GM23338 (cell line): ENCODE measurements around the gene SEH1L. TPM values are rescaled to one million over a fixed set of nuclear protein-coding genes. Genes with fewer than 3 reads are reported as not detected.

Experiments used
- ATAC-seq: fragments of 200-7000 bp; cut with Tn5 transposase; 3 replicates; pipeline ENCODE4 v1.9.1; 2020
- DNase-seq: peaks from one replicate; pipeline ENCODE4 v3.0.0-alpha.2; 2015; ENCODE audit warnings: low spot score
- H2AFZ ChIP-seq: fragments of 200-600 bp; sonication (generic); 2 replicates; pipeline ENCODE4 v1.8.0; 2016; ENCODE audit warnings: antibody characterized with exemption, mild to moderate bottlenecking, moderate library complexity
- H3F3A ChIP-seq: fragments of 200-600 bp; sonication (generic); replicated peaks from 2 replicates; pipeline ENCODE4 v1.8.0; 2017; ENCODE audit warnings: antibody characterized with exemption, mixed run types, low read depth
- H3K27ac ChIP-seq: fragments of 200-600 bp; sonication (generic); 2 replicates; pipeline ENCODE4 v1.6.1; 2016; ENCODE audit warnings: low read depth
- H3K27me3 ChIP-seq: fragments of 200-600 bp; sonication (generic); 2 replicates; pipeline ENCODE4 v1.8.0; 2016; ENCODE audit warnings: mild to moderate bottlenecking, mixed run types, moderate library complexity; ENCODE audit not compliant: insufficient read depth
- H3K36me3 ChIP-seq: fragments of 200-600 bp; sonication (generic); 2 replicates; pipeline ENCODE4 v1.8.0; 2016; ENCODE audit warnings: mild to moderate bottlenecking; ENCODE audit not compliant: insufficient read depth
- H3K4me1 ChIP-seq: fragments of 200-600 bp; sonication (generic); 2 replicates; pipeline ENCODE4 v1.8.0; 2016; ENCODE audit warnings: mild to moderate bottlenecking, moderate library complexity; ENCODE audit not compliant: insufficient read depth
- H3K4me2 ChIP-seq: fragments of 200-600 bp; sonication (generic); 2 replicates; pipeline ENCODE4 v1.7.1; 2017; ENCODE audit warnings: mixed run types
- H3K4me3 ChIP-seq: fragments of 200-600 bp; sonication (generic); 2 replicates; pipeline ENCODE4 v1.6.1; 2016; ENCODE audit warnings: mixed run types
- H3K79me2 ChIP-seq: fragments of 200-600 bp; sonication (generic); replicated peaks from 2 replicates; pipeline ENCODE4 v1.8.0; 2017; ENCODE audit warnings: mild to moderate bottlenecking; ENCODE audit not compliant: insufficient read depth
- H3K9me2 ChIP-seq: fragments of 200-600 bp; sonication (generic); 2 replicates; pipeline ENCODE4 v1.8.0; 2017; ENCODE audit not compliant: insufficient read depth
- H4K20me1 ChIP-seq: fragments of 200-600 bp; sonication (generic); replicated peaks from 2 replicates; pipeline ENCODE4 v1.8.0; 2017; ENCODE audit warnings: mild to moderate bottlenecking; ENCODE audit not compliant: insufficient read depth
- H3K27ac Mint-ChIP-seq: 2 replicates; pipeline ENCODE4 v1.8.0; 2020; ENCODE audit warnings: inconsistent platforms, mild to moderate bottlenecking, moderate library complexity, mixed read lengths
- H3K27me3 Mint-ChIP-seq: 3 replicates; pipeline ENCODE4 v1.8.0; 2022; ENCODE audit warnings: low read depth, mild to moderate bottlenecking, moderate library complexity, mixed read lengths, inconsistent platforms; ENCODE audit not compliant: insufficient read depth, poor library complexity
- H3K36me3 Mint-ChIP-seq: 3 replicates; pipeline ENCODE4 v1.8.0; 2021; ENCODE audit warnings: low read depth, mild to moderate bottlenecking, inconsistent platforms, moderate library complexity, mixed read lengths
- H3K4me1 Mint-ChIP-seq: 3 replicates; pipeline ENCODE4 v1.8.0; 2020; ENCODE audit warnings: mild to moderate bottlenecking, inconsistent platforms, mixed read lengths
- H3K4me3 Mint-ChIP-seq: 3 replicates; pipeline ENCODE4 v1.8.0; 2021; ENCODE audit warnings: moderate library complexity, mild to moderate bottlenecking, inconsistent platforms, mixed read lengths
- H3K9me3 Mint-ChIP-seq: 3 replicates; pipeline ENCODE4 v1.8.0; 2020; ENCODE audit warnings: moderate library complexity, mild to moderate bottlenecking, inconsistent platforms, mixed read lengths
- EZH2phosphoT487 ChIP-seq: fragments of 200-600 bp; sonication (generic); IDR thresholded peaks from one replicate; pipeline ENCODE4 v1.8.1; 2018; ENCODE audit warnings: antibody characterized with exemption; ENCODE audit not compliant: unreplicated experiment
- STAT1 ChIP-seq: IDR thresholded peaks from one replicate; pipeline ENCODE4 v1.6.1; 2016; ENCODE audit warnings: antibody characterized with exemption; ENCODE audit not compliant: unreplicated experiment
- ZNF114 ChIP-seq: fragments of 250-450 bp; sonication (Bioruptor Pico); IDR thresholded peaks from 2 replicates; pipeline ENCODE4 v1.5.0; 2020; ENCODE audit warnings: mild to moderate bottlenecking, moderate library complexity
- polyA plus RNA-seq: library from polyadenylated mRNA; unstranded; fragments of >200 nt; fragmentation: Nextera tagmentation; extraction: Ambion mirVana; gene quantifications from 2 replicates; pipeline ENCODE4 v1.2.1, GENCODE V29; 2016
- total RNA-seq: library from RNA; depleted of rRNA; stranded (reverse); fragments of >200 nt; shearing (Covaris generic); gene quantifications from 2 replicates; pipeline ENCODE4 v1.2.3, GENCODE V29; 2014
- TF ChIP-seq, protein P1 (sequence below): IDR thresholded peaks from 2 replicates; pipeline ENCODE4 v1.6.1; 2016; ENCODE audit warnings: antibody characterized with exemption
- TF ChIP-seq, protein P2 (sequence below): fragments of 250-450 bp; sonication (Bioruptor Pico); IDR thresholded peaks from 2 replicates; pipeline ENCODE4 v1.5.0; 2020; ENCODE audit warnings: mild to moderate bottlenecking, moderate library complexity

Gene SEH1L
- total and polyA plus RNA-seq, 2 experiments from 2014 or later: 46.9 to 72.0 TPM

GRCh38 chr18:13032173-13032572, 84.4 kb downstream of the SEH1L start:
- Histone ChIP-seq H2AFZ (no peak overlapping the region), H4K20me1 (0 out of 2 replicates have a peak, but pooled peaks cover 4% of the 10 kb centered on the region), H3K4me1 (no peaks in the 10 kb centered on the region), H3K9me2 (no peaks in the 10 kb centered on the region), H3F3A (no peaks in the 10 kb centered on the region), H3K36me3 (peaks cover 12% of the 10 kb centered on the region; the same call in 1 of the 2 replicates), H3K4me2 (no peak overlapping the region), H3K27me3 (no peaks in the 10 kb centered on the region), H3K79me2 (peaks cover 5% of the 10 kb centered on the region), H3K4me3 (no peak overlapping the region), H3K27ac (no peak overlapping the region)
- Mint-ChIP-seq H3K27me3 (peaks cover 2% of the 10 kb centered on the region), H3K4me1 (no peaks in the 10 kb centered on the region), H3K36me3 (peaks cover 29% of the 10 kb centered on the region), H3K4me3 (no peak overlapping the region), H3K27ac (no peak overlapping the region), H3K9me3 (no peaks in the 10 kb centered on the region)
- ATAC-seq (no peak), DNase-seq (no peak)
- TF ChIP-seq, protein P1, sequence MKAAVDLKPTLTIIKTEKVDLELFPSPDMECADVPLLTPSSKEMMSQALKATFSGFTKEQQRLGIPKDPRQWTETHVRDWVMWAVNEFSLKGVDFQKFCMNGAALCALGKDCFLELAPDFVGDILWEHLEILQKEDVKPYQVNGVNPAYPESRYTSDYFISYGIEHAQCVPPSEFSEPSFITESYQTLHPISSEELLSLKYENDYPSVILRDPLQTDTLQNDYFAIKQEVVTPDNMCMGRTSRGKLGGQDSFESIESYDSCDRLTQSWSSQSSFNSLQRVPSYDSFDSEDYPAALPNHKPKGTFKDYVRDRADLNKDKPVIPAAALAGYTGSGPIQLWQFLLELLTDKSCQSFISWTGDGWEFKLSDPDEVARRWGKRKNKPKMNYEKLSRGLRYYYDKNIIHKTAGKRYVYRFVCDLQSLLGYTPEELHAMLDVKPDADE: no peak
- TF ChIP-seq, protein P2, sequence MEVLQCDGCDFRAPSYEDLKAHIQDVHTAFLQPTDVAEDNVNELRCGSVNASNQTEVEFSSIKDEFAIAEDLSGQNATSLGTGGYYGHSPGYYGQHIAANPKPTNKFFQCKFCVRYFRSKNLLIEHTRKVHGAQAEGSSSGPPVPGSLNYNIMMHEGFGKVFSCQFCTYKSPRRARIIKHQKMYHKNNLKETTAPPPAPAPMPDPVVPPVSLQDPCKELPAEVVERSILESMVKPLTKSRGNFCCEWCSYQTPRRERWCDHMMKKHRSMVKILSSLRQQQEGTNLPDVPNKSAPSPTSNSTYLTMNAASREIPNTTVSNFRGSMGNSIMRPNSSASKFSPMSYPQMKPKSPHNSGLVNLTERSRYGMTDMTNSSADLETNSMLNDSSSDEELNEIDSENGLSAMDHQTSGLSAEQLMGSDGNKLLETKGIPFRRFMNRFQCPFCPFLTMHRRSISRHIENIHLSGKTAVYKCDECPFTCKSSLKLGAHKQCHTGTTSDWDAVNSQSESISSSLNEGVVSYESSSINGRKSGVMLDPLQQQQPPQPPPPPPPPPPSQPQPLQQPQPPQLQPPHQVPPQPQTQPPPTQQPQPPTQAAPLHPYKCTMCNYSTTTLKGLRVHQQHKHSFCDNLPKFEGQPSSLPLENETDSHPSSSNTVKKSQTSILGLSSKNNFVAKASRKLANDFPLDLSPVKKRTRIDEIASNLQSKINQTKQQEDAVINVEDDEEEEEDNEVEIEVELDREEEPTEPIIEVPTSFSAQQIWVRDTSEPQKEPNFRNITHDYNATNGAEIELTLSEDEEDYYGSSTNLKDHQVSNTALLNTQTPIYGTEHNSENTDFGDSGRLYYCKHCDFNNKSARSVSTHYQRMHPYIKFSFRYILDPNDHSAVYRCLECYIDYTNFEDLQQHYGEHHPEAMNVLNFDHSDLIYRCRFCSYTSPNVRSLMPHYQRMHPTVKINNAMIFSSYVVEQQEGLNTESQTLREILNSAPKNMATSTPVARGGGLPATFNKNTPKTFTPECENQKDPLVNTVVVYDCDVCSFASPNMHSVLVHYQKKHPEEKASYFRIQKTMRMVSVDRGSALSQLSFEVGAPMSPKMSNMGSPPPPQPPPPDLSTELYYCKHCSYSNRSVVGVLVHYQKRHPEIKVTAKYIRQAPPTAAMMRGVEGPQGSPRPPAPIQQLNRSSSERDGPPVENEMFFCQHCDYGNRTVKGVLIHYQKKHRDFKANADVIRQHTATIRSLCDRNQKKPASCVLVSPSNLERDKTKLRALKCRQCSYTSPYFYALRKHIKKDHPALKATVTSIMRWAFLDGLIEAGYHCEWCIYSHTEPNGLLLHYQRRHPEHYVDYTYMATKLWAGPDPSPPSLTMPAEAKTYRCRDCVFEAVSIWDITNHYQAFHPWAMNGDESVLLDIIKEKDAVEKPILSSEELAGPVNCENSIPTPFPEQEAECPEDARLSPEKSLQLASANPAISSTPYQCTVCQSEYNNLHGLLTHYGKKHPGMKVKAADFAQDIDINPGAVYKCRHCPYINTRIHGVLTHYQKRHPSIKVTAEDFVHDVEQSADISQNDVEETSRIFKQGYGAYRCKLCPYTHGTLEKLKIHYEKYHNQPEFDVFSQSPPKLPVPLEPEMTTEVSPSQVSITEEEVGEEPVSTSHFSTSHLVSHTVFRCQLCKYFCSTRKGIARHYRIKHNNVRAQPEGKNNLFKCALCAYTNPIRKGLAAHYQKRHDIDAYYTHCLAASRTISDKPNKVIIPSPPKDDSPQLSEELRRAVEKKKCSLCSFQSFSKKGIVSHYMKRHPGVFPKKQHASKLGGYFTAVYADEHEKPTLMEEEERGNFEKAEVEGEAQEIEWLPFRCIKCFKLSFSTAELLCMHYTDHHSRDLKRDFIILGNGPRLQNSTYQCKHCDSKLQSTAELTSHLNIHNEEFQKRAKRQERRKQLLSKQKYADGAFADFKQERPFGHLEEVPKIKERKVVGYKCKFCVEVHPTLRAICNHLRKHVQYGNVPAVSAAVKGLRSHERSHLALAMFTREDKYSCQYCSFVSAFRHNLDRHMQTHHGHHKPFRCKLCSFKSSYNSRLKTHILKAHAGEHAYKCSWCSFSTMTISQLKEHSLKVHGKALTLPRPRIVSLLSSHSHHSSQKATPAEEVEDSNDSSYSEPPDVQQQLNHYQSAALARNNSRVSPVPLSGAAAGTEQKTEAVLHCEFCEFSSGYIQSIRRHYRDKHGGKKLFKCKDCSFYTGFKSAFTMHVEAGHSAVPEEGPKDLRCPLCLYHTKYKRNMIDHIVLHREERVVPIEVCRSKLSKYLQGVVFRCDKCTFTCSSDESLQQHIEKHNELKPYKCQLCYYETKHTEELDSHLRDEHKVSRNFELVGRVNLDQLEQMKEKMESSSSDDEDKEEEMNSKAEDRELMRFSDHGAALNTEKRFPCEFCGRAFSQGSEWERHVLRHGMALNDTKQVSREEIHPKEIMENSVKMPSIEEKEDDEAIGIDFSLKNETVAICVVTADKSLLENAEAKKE: no peak
- TF ChIP-seq ZNF114 (CRISPR knock-in tag) (no peak), EZH2phosphoT487 (no peak), STAT1 (no peak)
